Stimulated activated CD8-positive, alpha-beta memory T cell treated with anti-CD3 and anti-CD28 coated beads, Interleukin-7, amount 100 ng/mL, for 48 hours (primary cell): ENCODE measurements around the gene GPC6.

Experiments
- DNase-seq, 2 donors: peaks; one replicate each; pipeline ENCODE4 v3.0.0-alpha.2; 2020; ENCODE audit warnings: low read depth in 1 of 2; ENCODE audit errors: extremely low read depth in 1 of 2

GPC6 gene

GRCh38 chr13:93496985-93497673 lies 270.5 kb downstream of the GPC6 start:
- DNase-seq = no peak

- DNase-seq = no peak
These were observed 273.4 kb downstream of the GPC6 start for GRCh38 chr13:93499991-93500390.

DNA sequence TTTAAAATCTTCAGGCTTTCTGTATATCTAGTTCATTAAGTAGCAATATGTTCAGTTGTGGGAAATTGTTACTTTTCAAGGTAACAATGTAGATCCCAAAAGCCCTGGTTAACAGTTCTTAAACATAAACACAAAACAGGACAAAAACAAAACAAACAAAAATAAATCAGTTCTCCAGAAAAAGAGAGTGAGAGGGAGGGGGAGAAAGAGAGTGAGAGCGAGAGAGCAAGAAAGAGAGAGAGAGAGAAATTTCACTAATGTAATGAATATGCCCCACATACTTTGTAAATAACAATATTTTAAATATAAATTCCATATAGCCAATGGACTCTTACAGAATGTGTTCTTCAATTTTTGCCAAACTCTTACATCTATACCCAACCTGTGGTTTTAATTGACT lies 275.5 kb downstream of the GPC6 start:
- DNase-seq = no peak

GRCh38 chr13:93502987-93503615 lies 276.5 kb downstream of the GPC6 start:
- no peak for DNase-seq

- DNase-seq = no peak
These were observed 278.7 kb downstream of the GPC6 start for GRCh38 chr13:93505104-93505952.

DNA sequence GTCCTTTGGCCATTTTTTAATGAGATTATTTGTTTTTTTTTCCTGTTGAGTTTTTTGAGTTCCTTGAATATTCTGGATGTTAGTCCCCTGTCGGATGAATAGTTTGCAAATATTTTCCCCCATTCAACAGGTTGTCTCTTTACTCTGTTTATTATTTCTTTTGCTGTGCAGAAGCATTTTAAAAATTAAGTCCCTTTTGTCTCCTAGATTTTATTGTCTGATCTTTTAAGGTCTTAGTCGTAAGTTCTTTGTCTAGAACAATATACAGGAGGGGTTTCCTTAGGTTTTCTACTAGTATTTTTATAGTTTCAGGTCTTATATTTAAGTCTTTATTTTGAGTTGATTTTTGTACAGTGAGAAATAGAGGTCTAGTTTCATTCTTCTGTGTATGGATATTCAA lies 284.4 kb downstream of the GPC6 start:
- DNase-seq = no peak

GRCh38 chr13:93515267-93515666 lies 288.7 kb downstream of the GPC6 start:
- DNase-seq = no peak

- DNase-seq = no peak
These were observed 291.1 kb downstream of the GPC6 start for GRCh38 chr13:93517658-93518057.

DNA sequence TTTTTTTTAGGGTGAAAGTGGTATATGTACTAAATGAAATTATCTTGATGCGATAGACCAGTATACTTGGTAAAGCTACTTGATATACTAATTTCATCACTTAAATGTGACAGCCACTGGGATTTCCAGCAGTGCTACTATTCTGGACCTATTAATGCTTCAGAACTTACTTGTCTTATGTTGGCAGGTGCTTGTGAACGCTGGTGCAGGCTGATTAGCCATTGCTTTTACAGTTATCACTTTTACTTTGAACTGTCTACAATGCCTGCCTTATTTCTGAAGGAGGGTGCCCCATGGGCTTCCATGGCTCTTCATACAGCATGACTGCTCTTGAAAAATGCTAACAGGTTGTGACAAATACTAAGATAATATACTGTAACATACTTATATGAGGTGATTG lies 294.7 kb downstream of the GPC6 start:
- no peak for DNase-seq

GRCh38 chr13:93522501-93522900 lies 295.9 kb downstream of the GPC6 start:
- DNase-seq = no peak

- DNase-seq = no peak
These were observed 298.5 kb downstream of the GPC6 start for GRCh38 chr13:93525087-93525486.

GRCh38 chr13:93527748-93528297 lies 301.2 kb downstream of the GPC6 start:
- no peak for DNase-seq

- no peak for DNase-seq
These were observed 303.4 kb downstream of the GPC6 start for GRCh38 chr13:93529961-93530360.

DNA sequence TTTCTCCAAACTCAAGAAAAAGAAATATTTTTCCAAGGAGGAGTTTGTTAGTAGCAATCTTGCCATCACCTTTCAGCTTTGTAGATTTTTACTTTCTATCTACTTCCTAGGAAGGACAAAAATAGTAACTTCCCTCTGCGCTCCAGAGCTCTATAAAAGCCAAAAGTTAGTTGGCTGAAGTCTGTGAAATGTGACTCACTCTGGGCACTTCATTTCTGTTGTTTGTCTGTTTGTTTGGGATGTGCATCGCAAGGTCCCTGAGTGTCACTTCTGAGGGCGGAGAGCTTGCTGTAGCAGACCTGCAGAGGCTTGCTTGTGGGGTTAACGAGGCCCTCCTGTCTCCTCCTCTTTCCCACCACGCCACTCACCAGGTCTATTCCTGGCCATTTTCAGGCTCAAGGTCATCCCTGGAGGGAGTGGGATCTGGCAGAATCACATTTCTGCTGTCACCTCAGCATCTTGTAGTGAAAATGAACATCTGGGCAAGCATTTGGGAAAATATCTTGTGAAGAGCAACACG lies 307.6 kb downstream of the GPC6 start:
- DNase-seq = no peak

DNA sequence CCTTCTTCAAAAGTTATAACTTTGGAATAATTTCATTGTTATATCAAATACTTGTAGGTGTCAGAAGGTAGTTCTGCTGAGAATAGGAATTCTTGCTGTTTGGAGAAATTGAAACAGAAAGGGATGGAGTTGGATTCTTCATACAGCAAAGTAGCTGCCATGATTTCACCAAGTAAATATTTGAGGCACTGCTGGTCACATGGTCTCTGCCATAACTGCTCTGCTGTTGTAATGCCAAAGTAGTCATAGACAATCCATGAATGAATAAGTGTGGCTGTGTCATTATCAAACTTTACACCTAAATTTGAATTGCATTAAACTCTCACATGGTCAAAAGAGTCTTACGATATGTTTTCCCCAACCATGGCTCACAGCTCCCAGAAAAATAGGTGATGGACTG lies 308.6 kb downstream of the GPC6 start:
- DNase-seq = no peak

DNA sequence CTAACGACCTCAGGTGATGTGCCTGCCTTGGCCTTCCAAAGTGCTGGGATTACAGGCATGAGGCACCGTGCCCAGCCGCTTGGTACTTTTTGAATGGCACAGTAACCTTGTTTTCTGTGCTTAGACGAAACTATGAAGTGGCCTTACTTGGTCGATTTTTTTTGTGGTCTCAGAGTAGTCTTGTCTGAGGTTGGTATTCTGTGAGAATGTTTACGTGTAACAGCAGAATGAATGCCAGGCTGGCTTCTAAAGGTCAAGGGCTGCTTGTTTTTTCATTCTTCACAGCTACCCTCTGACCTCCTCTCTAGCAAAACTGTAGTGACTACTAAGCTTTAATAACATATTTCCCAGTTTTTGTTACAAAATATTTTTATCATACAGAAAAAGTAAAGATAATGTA lies 313.3 kb downstream of the GPC6 start:
- no peak for DNase-seq

- no peak for DNase-seq
These were observed 321.3 kb downstream of the GPC6 start for GRCh38 chr13:93547886-93548285.

- no peak for DNase-seq
These were observed 322.9 kb downstream of the GPC6 start for GRCh38 chr13:93549326-93550005.

DNA sequence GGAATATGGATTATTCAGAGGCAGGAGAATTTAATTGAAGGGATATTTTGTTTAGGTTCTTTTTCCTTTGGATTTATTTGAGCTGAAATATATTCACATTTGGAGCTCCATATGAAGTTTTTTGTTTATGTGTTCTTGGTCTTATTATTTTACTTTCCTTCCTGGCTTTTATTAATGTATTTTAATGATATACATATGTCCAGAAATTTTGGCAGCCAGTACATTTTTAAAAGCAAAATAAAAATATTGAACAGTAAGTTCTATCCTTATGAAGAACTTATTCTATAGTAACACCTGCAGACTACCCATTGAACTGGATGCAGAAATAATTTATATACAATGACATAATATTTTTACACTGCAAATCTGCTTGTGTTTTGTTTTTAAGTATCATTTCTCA lies 323.6 kb downstream of the GPC6 start:
- DNase-seq = no peak

- DNase-seq = no peak
These were observed 326.0 kb downstream of the GPC6 start for GRCh38 chr13:93552596-93552995.

DNA sequence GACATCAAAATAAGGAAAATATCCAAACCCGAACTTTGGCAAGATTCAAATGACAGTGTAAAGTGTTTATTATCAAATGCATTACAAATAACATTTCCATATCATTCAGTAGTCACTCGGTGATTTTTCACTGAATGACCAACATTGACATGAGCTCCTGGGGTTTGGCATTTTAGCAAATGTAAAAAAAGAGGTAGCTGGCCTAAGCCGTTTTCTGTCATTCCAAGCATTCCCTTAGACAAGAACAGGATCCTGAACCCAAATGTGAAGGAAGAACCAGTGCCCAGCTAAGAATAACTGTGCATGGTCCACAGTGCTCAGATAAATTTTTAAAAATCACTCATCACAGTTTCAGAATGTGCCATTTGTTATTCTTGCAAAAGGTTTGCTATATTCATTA lies 327.9 kb downstream of the GPC6 start:
- DNase-seq = no peak
